K562 (cell line): ENCODE results near the gene FBXW11. TPM values are rescaled to one million over a fixed set of nuclear protein-coding genes. Genes with fewer than 3 reads are reported as not detected.
A peak's percentile ranks its signal among the peaks of the same experiment; 100 is the strongest.

Source experiments
- ATAC-seq: fragments of 200-7000 bp; cut with Tn5 transposase; 3 replicates; pipeline ENCODE4 v1.9.1; 2020; ENCODE audit warnings: moderate library complexity
- BruUV-seq: library from RNA; stranded (reverse); fragments of 400-500 nt; replicated peaks from 2 replicates; lab custom pipeline; 2021; lab: Mats Ljungman, UMichigan
- CTCF ChIA-PET: fragments of 300-600 bp; formaldehyde crosslinking; extraction: SDS; loops from one replicate; lab custom pipeline; 2021; ENCODE audit warnings: low intra/inter-chr PET ratio; lab: Yijun Ruan, JAX
- POLR2A ChIA-PET: fragments of 300-600, 350-650 bp; sonication (Branson Sonifier 250); formaldehyde crosslinking; extraction: SDS; loops from one replicate; lab custom pipeline; 2021; ENCODE audit warnings: antibody characterized with exemption, inconsistent platforms; lab: Yijun Ruan, JAX
- DNase-seq, 4 experiments: peaks; one replicate each; pipeline versions ENCODE4 v3.0.0 to v3.0.0-alpha.2; 2011 to 2018; ENCODE audit warnings: low spot score in 3 of 4, mixed read lengths in 3 of 4; ENCODE audit errors: extremely low read depth in 1 of 4
- FAIRE-seq: peaks from 2 replicates; lab custom pipeline; 2011; peaks lifted over from hg19 to GRCh38; lab: Jason Lieb, UNC
- H2AFZ ChIP-seq: 2 replicates; pipeline ENCODE4 v1.6.0; 2011; ENCODE audit warnings: low read depth, low read length, control low read depth, inconsistent platforms
- H3K27ac ChIP-seq: fragments of 200-600 bp; 3 replicates; pipeline ENCODE4 v1.8.0; 2011; ENCODE audit warnings: low read depth, mild to moderate bottlenecking, control low read depth, inconsistent platforms, low read length, moderate library complexity, mixed read lengths; ENCODE audit errors: extremely low read depth
- H3K27me3 ChIP-seq, 2 experiments: fragments of 300-600 bp in 1 of 2; 2 replicates in 1 of 2; 3 replicates in 1 of 2; pipeline versions ENCODE4 v1.6.0 to v1.8.0; 2011; ENCODE audit warnings: inconsistent platforms in 2 of 2, low read length in 2 of 2, mild to moderate bottlenecking in 1 of 2, mixed read lengths in 1 of 2, moderate library complexity in 1 of 2; ENCODE audit not compliant: control insufficient read depth in 2 of 2, insufficient read depth in 2 of 2
- H3K36me3 ChIP-seq: fragments of 300-600 bp; 3 replicates; pipeline ENCODE4 v1.8.0; 2011; ENCODE audit warnings: mild to moderate bottlenecking, low read length, inconsistent platforms; ENCODE audit not compliant: control insufficient read depth, insufficient read depth
- H3K4me1 ChIP-seq, 2 experiments: fragments of 200-600 bp in 1 of 2; replicated peaks in 1 of 2; 2 replicates in 1 of 2; 3 replicates in 1 of 2; pipeline versions ENCODE4 v1.5.1 to v1.8.0; 2011; ENCODE audit warnings: inconsistent platforms in 2 of 2, low read length in 2 of 2, mild to moderate bottlenecking in 1 of 2, mixed read lengths in 1 of 2, moderate library complexity in 1 of 2; ENCODE audit not compliant: control insufficient read depth in 2 of 2, insufficient read depth in 2 of 2
- H3K4me2 ChIP-seq: 2 replicates; pipeline ENCODE4 v1.6.1; 2011; ENCODE audit warnings: low read length, control low read depth, inconsistent platforms, mixed read lengths; ENCODE audit not compliant: insufficient read depth
- H3K4me3 ChIP-seq: fragments of 200-600 bp; sonication (generic), shearing (Covaris generic); 2 replicates; pipeline ENCODE4 v1.5.1; 2016; ENCODE audit warnings: control low read depth, inconsistent platforms
- H3K79me2 ChIP-seq: fragments of 200-600 bp; 3 replicates; pipeline ENCODE4 v1.8.0; 2011; ENCODE audit warnings: low read length, inconsistent platforms; ENCODE audit not compliant: control insufficient read depth, insufficient read depth
- H3K9ac ChIP-seq, 2 experiments: 2 replicates each; pipeline versions ENCODE4 v1.6.0 to v1.6.1; 2011; ENCODE audit warnings: low read depth in 2 of 2, low read length in 2 of 2, control low read depth in 1 of 2, inconsistent platforms in 1 of 2, mild to moderate bottlenecking in 1 of 2, mixed read lengths in 1 of 2; ENCODE audit not compliant: insufficient read depth in 1 of 2
- H3K9me1 ChIP-seq: one replicate; pipeline ENCODE4 v1.6.0; 2011; ENCODE audit warnings: inconsistent platforms, mild to moderate bottlenecking, low read length, moderate library complexity; ENCODE audit not compliant: control insufficient read depth, insufficient read depth
- H3K9me3 ChIP-seq: replicated peaks from 2 replicates; pipeline ENCODE4 v1.5.1; 2011; ENCODE audit warnings: low read depth, low read length, inconsistent platforms; ENCODE audit not compliant: control insufficient read depth, insufficient read depth
- H4K20me1 ChIP-seq: replicated peaks from 2 replicates; pipeline ENCODE4 v1.6.1; 2011; ENCODE audit warnings: low read length, inconsistent platforms, mixed read lengths; ENCODE audit not compliant: control insufficient read depth, insufficient read depth
- CREM ChIP-seq: IDR thresholded peaks from 2 replicates; pipeline ENCODE4 v1.6.1; 2014; ENCODE audit warnings: antibody characterized with exemption, low read depth
- CTCF ChIP-seq, 3 experiments: IDR thresholded peaks in 2 of 3; conservative IDR thresholded peaks in 1 of 3; 2 replicates each; pipeline ENCODE4 v1.5.1; 2011 to 2012; ENCODE audit warnings: low read length in 3 of 3, mild to moderate bottlenecking in 3 of 3, control low read depth in 2 of 3, improper control_type of control experiment in 1 of 3, inconsistent platforms in 1 of 3, low read depth in 1 of 3, mixed read lengths in 1 of 3, moderate library complexity in 1 of 3; ENCODE audit not compliant: insufficient read depth in 2 of 3
- FOXJ2 ChIP-seq: fragments of 200-800 bp; sonication (Bioruptor generic); IDR thresholded peaks from 2 replicates; pipeline ENCODE4 v1.6.1; 2016; ENCODE audit warnings: missing genetic modification characterization, missing compliant biosample characterization
- HOXB6 ChIP-seq: fragments of 250-450 bp; sonication (Bioruptor Pico); IDR thresholded peaks from 2 replicates; pipeline ENCODE4 v1.5.1; 2022; ENCODE audit warnings: mild to moderate bottlenecking, borderline replicate concordance
- RAD21 ChIP-seq, 2 experiments: fragments of 250-450 bp in 1 of 2; fragments of 450-650 bp in 1 of 2; sonication (Bioruptor Pico) in 1 of 2; formaldehyde crosslinking in 1 of 2; IDR thresholded peaks in 1 of 2; conservative IDR thresholded peaks in 1 of 2; 2 replicates each; pipeline versions ENCODE4 v1.4.0 to v1.8.0; 2020 to 2022; ENCODE audit warnings: mild to moderate bottlenecking in 2 of 2, moderate library complexity in 1 of 2
- RAD51 ChIP-seq: fragments of 450-650 bp; IDR thresholded peaks from 2 replicates; pipeline ENCODE4 v1.7.1; 2016; ENCODE audit warnings: low read depth, mild to moderate bottlenecking, borderline replicate concordance
- SIRT6 ChIP-seq: IDR thresholded peaks from one replicate; pipeline ENCODE4 v1.6.1; 2012; ENCODE audit warnings: low read depth, mild to moderate bottlenecking, control low read depth, inconsistent platforms, low read length, moderate library complexity
- ZC3H4 ChIP-seq: sonication (generic); formaldehyde crosslinking; IDR thresholded peaks from 2 replicates; pipeline ENCODE4 v1.9.0; 2021; ENCODE audit warnings: missing genetic modification reagents, borderline replicate concordance
- ZNF165 ChIP-seq: fragments of 250-450 bp; sonication (Bioruptor Pico); IDR thresholded peaks from 2 replicates; pipeline ENCODE4 v1.4.0; 2020; ENCODE audit warnings: borderline replicate concordance
- ZNF239 ChIP-seq: fragments of 250-450 bp; sonication (Bioruptor Pico); IDR thresholded peaks from 2 replicates; pipeline ENCODE4 v1.4.0; 2020; ENCODE audit warnings: mild to moderate bottlenecking
- WGBS: fragments of 100-300 bp; shearing (Covaris generic); methylation state at CpG from one replicate; pipeline ENCODE4 v1.1.6; 2016; ENCODE audit warnings: low coverage, mixed read lengths; ENCODE audit not compliant: insufficient coverage; ENCODE audit errors: missing lambda C conversion rate; 5-methylcytosine and 5-hydroxymethylcytosine counted together
- in situ Hi-C: fragments of 300-500 bp; cut with MboI; formaldehyde crosslinking; loops from 4 replicates; pipeline ENCODE4 v1.15.0; 2018; ENCODE audit warnings: inconsistent platforms, mixed read lengths
- intact Hi-C: fragments of 100-400 bp; cut with micrococcal nuclease; formaldehyde crosslinking; loops from 2 replicates; pipeline ENCODE4 v1.14.2; 2022
- polyA plus RNA-seq, 8 experiments: library from polyadenylated mRNA; depleted of rRNA in 4 of 8; stranded (reverse) in 5 of 8; unstranded in 3 of 8; fragments of >200 nt; fragmentation: Nextera tagmentation in 2 of 8; fragmentation: Illumina TruSeq in 1 of 8; extraction: Ambion mirVana in 2 of 8; extraction: Trizol in 1 of 8; gene quantifications; 2 replicates each; pipeline versions ENCODE4 v1.2.1 to v1.2.3, GENCODE V29; 2011 to 2014; ENCODE audit warnings: inconsistent platforms in 1 of 8, missing spikeins in 1 of 8
- total RNA-seq, 7 experiments: library from RNA; depleted of rRNA in 6 of 7; stranded (reverse); fragments of >200 nt in 6 of 7; fragmentation: Illumina TruSeq in 2 of 7; extraction: Trizol in 2 of 7; gene quantifications; 2 replicates each; pipeline versions ENCODE4 v1.2.1 to v1.2.3, GENCODE V29; 2011 to 2021; ENCODE audit warnings: low replicate concordance in 1 of 7

FBXW11 gene
- total and polyA plus RNA-seq, 9 of the 15 experiments (the other 6 are each of a cell fraction or from before 2014, with no cell fraction given): 3.0 to 28.6 (median 23.6) TPM

- no peaks in the 10 kb centered on the region; the same call in 1 of the 2 replicates for H4K20me1 ChIP-seq
- H3K27ac ChIP-seq: no peak overlapping the region
- H3K4me1 ChIP-seq: peaks cover 0 to 11% of the 10 kb centered on the region in 2 experiments; a peak in 3 of 5 replicates
- no peak overlapping the region for H3K9ac ChIP-seq
- POLR2A ChIA-PET: interaction anchor here (1.5 kb wide), 1 partner anchor 14 kb away, joined by 6 read pairs; no protein-coding TSS in a partner anchor
- H3K9me3 ChIP-seq: no peaks in the 10 kb centered on the region
- H3K79me2 ChIP-seq: no peaks in the 10 kb centered on the region
- BruUV-seq: no TSS peak
- no peak overlapping the region for H2AFZ ChIP-seq
- FAIRE-seq (no peak), ATAC-seq (no peak), DNase-seq (no peak)
- no peaks in the 10 kb centered on the region for H3K27me3 ChIP-seq
- 7% methylated on average over 1 of the region's 1 CpG for WGBS
- CTCF ChIA-PET: no interaction called here
- in situ Hi-C loops: no loop called here
- H3K36me3 ChIP-seq: no peaks in the 10 kb centered on the region
- no peak overlapping the region for H3K4me2 ChIP-seq
- intact Hi-C loops: no loop called here
- H3K4me3 ChIP-seq: no peak overlapping the region
- H3K9me1 ChIP-seq: no peaks in the 10 kb centered on the region
- TF ChIP-seq ZNF239 (CRISPR knock-in tag) (peak; percentile 51; the same call in 1 of the 2 replicates), SIRT6 (no peak)
Observed at GRCh38 chr5:171851251-171851650, 155.2 kb downstream of the FBXW11 start.

GRCh38 chr5:171850324-171850947 lies 156.0 kb downstream of the FBXW11 start:
- H3K4me1 ChIP-seq: peaks cover 0 to 11% of the 10 kb centered on the region in 2 experiments; a peak in 3 of 5 replicates
- POLR2A ChIA-PET: no interaction called here
- H3K4me3 ChIP-seq: no peak overlapping the region
- H3K4me2 ChIP-seq: no peak overlapping the region
- peak; percentile 74 for ATAC-seq
- H4K20me1 ChIP-seq: no peaks in the 10 kb centered on the region; the same call in 1 of the 2 replicates
- H3K9me3 ChIP-seq: no peaks in the 10 kb centered on the region
- H3K9me1 ChIP-seq: no peaks in the 10 kb centered on the region
- no peaks in the 10 kb centered on the region for H3K36me3 ChIP-seq
- no peak overlapping the region for H3K9ac ChIP-seq
- WGBS: 35% methylated on average over 7 of the region's 9 CpGs
- H3K27ac ChIP-seq: no peak overlapping the region
- H3K79me2 ChIP-seq: no peaks in the 10 kb centered on the region
- DNase-seq: peak in 2 of 4 experiments; percentile 38 to 42
- FAIRE-seq: peak; percentile 67
- H2AFZ ChIP-seq: no peak overlapping the region
- no TSS peak for BruUV-seq
- intact Hi-C loops (no loop called here), in situ Hi-C loops (no loop called here)
- no peaks in the 10 kb centered on the region for H3K27me3 ChIP-seq
- CTCF ChIA-PET: no interaction called here
- no peak for TF ChIP-seq ZC3H4 (CRISPR knock-in tag)
- TF ChIP-seq HOXB6: no peak
- no peak for TF ChIP-seq CREM
- TF ChIP-seq ZNF165: no peak
- no peak for TF ChIP-seq FOXJ2 (tag)
- TF ChIP-seq RAD21 (CRISPR knock-in tag; conservative IDR thresholded peaks at IDR 0.05 in 1 of 2, IDR thresholded peaks at IDR 0.05 in 1 of 2): peak in 1 of 2 experiments; percentile 56; a peak in 2 of 4 replicates
- TF ChIP-seq CTCF (IDR thresholded peaks at IDR 0.05 in 2 of 3, conservative IDR thresholded peaks at IDR 0.05 in 1 of 3; ENCODE audit: insufficient read depth in 2 of 3, low read depth in 1 of 3, low read length in 3 of 3): peak; percentile 42 to 78 (median 61)
- no peak for TF ChIP-seq RAD51
